Neural cell (in vitro differentiated cells): ENCODE measurements around the gene SLC1A2. TPM values are rescaled to one million over a fixed set of nuclear protein-coding genes. Genes with fewer than 3 reads are reported as not detected.

Experiments used
- H2AFZ ChIP-seq: fragments of 200-600, 300-800 bp; sonication (generic), shearing (Covaris generic); 2 replicates; pipeline ENCODE4 v1.6.0; 2014; ENCODE audit warnings: low read depth, mild to moderate bottlenecking, antibody characterized with exemption, low read length, moderate library complexity
- H3F3A ChIP-seq: fragments of 200-600 bp; shearing (Covaris generic); 2 replicates; pipeline ENCODE4 v1.6.1; 2016; ENCODE audit warnings: mild to moderate bottlenecking, moderate library complexity, mixed read lengths, antibody characterized with exemption, low read length; ENCODE audit not compliant: insufficient read depth, poor library complexity, severe bottlenecking
- H3K27ac ChIP-seq: fragments of 200-600, 300-800 bp; sonication (generic), shearing (Covaris generic); 2 replicates; pipeline ENCODE4 v1.5.1; 2014; ENCODE audit warnings: mild to moderate bottlenecking, low read length, moderate library complexity
- H3K27me3 ChIP-seq: fragments of 300-800, 200-600 bp; sonication (generic), shearing (Covaris generic); 2 replicates; pipeline ENCODE4 v1.6.0; 2014; ENCODE audit warnings: mild to moderate bottlenecking, low read depth, low read length, moderate library complexity; ENCODE audit not compliant: insufficient read depth
- H3K36me3 ChIP-seq: fragments of 300-800, 200-600 bp; sonication (generic), shearing (Covaris generic); 2 replicates; pipeline ENCODE4 v1.5.1; 2014; ENCODE audit warnings: mild to moderate bottlenecking, antibody characterized with exemption, low read length, moderate library complexity; ENCODE audit not compliant: insufficient read depth
- H3K4me2 ChIP-seq: fragments of 300-800, 200-600 bp; sonication (generic), shearing (Covaris generic); 2 replicates; pipeline ENCODE4 v1.6.0; 2014; ENCODE audit warnings: mild to moderate bottlenecking, low read length
- H3K4me3 ChIP-seq: fragments of 300-800, 200-600 bp; sonication (generic), shearing (Covaris generic); 2 replicates; pipeline ENCODE4 v1.5.1; 2014; ENCODE audit warnings: mild to moderate bottlenecking, low read length, moderate library complexity
- H3K79me2 ChIP-seq: fragments of 200-600 bp; shearing (Covaris generic); replicated peaks from 2 replicates; pipeline ENCODE4 v1.6.0; 2014; ENCODE audit warnings: mild to moderate bottlenecking, low read length, moderate library complexity; ENCODE audit not compliant: insufficient read depth
- H3K9ac ChIP-seq: fragments of 300-800, 200-600 bp; sonication (generic), shearing (Covaris generic); 2 replicates; pipeline ENCODE4 v1.6.1; 2016; ENCODE audit warnings: mild to moderate bottlenecking, low read length, mixed read lengths
- H3K9me2 ChIP-seq: fragments of 200-600 bp; shearing (Covaris generic); 2 replicates; pipeline ENCODE4 v1.6.1; 2016; ENCODE audit warnings: mild to moderate bottlenecking, low read length, mixed read lengths; ENCODE audit not compliant: insufficient read depth
- H3K9me3 ChIP-seq: fragments of 200-600, 300-800 bp; sonication (generic), shearing (Covaris generic); 2 replicates; pipeline ENCODE4 v1.6.1; 2016; ENCODE audit warnings: mild to moderate bottlenecking, mixed run types, low read length, moderate library complexity, mixed read lengths
- H4K20me1 ChIP-seq: fragments of 200-600 bp; shearing (Covaris generic); 2 replicates; pipeline ENCODE4 v1.6.1; 2016; ENCODE audit warnings: mild to moderate bottlenecking, mixed run types; ENCODE audit not compliant: insufficient read depth
- EP300 ChIP-seq: fragments of 450-650 bp; conservative IDR thresholded peaks from 2 replicates; pipeline ENCODE4 v1.6.1; 2014; ENCODE audit warnings: antibody characterized with exemption, mild to moderate bottlenecking, moderate library complexity; ENCODE audit not compliant: poor library complexity, severe bottlenecking
- EZH2 ChIP-seq: fragments of 200-600, 300-800 bp; shearing (Covaris generic), sonication (generic); IDR thresholded peaks from 2 replicates; pipeline ENCODE4 v1.6.1; 2014; ENCODE audit warnings: antibody characterized with exemption, low read length, borderline replicate concordance, mild to moderate bottlenecking; ENCODE audit not compliant: insufficient read depth, poor library complexity, severe bottlenecking
- MXI1 ChIP-seq: fragments of 450-650 bp; conservative IDR thresholded peaks from 2 replicates; pipeline ENCODE4 v1.6.1; 2014; ENCODE audit warnings: antibody characterized with exemption, mild to moderate bottlenecking; ENCODE audit not compliant: poor library complexity, severe bottlenecking
- POLR2AphosphoS5 ChIP-seq: IDR thresholded peaks from 2 replicates; pipeline ENCODE4 v1.6.1; 2012
- RAD21 ChIP-seq: fragments of 450-650 bp; conservative IDR thresholded peaks from 2 replicates; pipeline ENCODE4 v1.6.1; 2014; ENCODE audit warnings: antibody characterized with exemption, mild to moderate bottlenecking, moderate library complexity
- SMC3 ChIP-seq: fragments of 450-650 bp; conservative IDR thresholded peaks from 2 replicates; pipeline ENCODE4 v1.6.1; 2014; ENCODE audit warnings: antibody characterized with exemption, mild to moderate bottlenecking, moderate library complexity; ENCODE audit not compliant: poor library complexity
- TAF1 ChIP-seq: IDR thresholded peaks from 2 replicates; pipeline ENCODE4 v1.6.1; 2012; ENCODE audit warnings: low read depth
- polyA plus RNA-seq: library from polyadenylated mRNA; depleted of rRNA; stranded (reverse); fragments of >200 nt; gene quantifications from 2 replicates; pipeline ENCODE4 v1.2.3, GENCODE V29; 2014
- TF ChIP-seq, protein P1 (sequence below): fragments of 450-650 bp; IDR thresholded peaks from 2 replicates; pipeline ENCODE4 v1.5.1; 2014; ENCODE audit warnings: antibody characterized with exemption, mild to moderate bottlenecking, moderate library complexity; ENCODE audit not compliant: poor library complexity, severe bottlenecking
- TF ChIP-seq, protein P2 (sequence below): IDR thresholded peaks from 2 replicates; pipeline ENCODE4 v1.6.1; 2012; ENCODE audit warnings: borderline replicate concordance

SLC1A2 gene
- polyA plus RNA-seq, 1 donor from 2014 or later, result 134 TPM

DNA sequence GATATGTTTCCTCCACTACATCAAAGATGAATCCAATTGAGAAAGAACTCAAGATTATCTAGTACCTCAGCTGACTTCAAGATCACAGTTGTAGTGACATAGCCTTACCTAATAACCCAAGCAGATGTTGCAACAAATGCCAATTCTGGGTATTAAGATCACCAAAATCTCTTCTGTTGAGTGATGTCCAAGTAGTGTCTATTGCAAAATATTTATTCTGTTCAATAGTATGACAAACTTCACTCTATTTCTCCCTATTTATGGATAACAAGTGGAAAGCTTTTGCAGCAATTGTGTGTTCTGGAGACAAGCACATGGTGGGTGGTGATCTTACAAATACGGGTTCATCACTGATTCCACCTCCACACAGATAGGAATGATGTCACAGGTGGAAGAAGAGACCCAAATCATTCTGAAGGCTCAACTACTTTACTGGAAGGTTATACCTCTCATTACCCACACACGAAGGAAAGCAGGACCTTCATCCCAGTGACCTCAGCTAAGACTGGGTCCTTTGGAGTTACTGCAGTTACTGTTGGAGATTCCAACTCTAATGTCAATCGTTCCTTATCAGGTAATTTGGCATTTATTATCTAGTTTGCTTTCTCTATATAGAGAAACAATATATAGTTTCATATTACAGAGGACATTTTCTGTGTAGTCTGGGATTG is 208.3 kb downstream of the SLC1A2 start:
- H3K27me3 ChIP-seq, result no peaks in the 10 kb centered on the region
- H3K4me2 ChIP-seq, result no peak overlapping the region
- H3F3A ChIP-seq, result no peaks in the 10 kb centered on the region
- no peaks in the 10 kb centered on the region for H3K9me2 ChIP-seq
- H3K36me3 ChIP-seq, result no peaks in the 10 kb centered on the region
- no peak overlapping the region for H3K4me3 ChIP-seq
- H3K79me2 ChIP-seq, result no peaks in the 10 kb centered on the region
- H2AFZ ChIP-seq, result no peak overlapping the region
- H4K20me1 ChIP-seq, result no peaks in the 10 kb centered on the region
- TF ChIP-seq EZH2 (no peak), MXI1 (no peak), POLR2AphosphoS5 (no peak), TAF1 (no peak), SMC3 (no peak), EP300 (no peak)
- TF ChIP-seq, protein P1, sequence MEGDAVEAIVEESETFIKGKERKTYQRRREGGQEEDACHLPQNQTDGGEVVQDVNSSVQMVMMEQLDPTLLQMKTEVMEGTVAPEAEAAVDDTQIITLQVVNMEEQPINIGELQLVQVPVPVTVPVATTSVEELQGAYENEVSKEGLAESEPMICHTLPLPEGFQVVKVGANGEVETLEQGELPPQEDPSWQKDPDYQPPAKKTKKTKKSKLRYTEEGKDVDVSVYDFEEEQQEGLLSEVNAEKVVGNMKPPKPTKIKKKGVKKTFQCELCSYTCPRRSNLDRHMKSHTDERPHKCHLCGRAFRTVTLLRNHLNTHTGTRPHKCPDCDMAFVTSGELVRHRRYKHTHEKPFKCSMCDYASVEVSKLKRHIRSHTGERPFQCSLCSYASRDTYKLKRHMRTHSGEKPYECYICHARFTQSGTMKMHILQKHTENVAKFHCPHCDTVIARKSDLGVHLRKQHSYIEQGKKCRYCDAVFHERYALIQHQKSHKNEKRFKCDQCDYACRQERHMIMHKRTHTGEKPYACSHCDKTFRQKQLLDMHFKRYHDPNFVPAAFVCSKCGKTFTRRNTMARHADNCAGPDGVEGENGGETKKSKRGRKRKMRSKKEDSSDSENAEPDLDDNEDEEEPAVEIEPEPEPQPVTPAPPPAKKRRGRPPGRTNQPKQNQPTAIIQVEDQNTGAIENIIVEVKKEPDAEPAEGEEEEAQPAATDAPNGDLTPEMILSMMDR, result no peak
- H3K27ac ChIP-seq, result no peak overlapping the region
- no peak overlapping the region for H3K9ac ChIP-seq
- H3K9me3 ChIP-seq, result no peaks in the 10 kb centered on the region

DNA sequence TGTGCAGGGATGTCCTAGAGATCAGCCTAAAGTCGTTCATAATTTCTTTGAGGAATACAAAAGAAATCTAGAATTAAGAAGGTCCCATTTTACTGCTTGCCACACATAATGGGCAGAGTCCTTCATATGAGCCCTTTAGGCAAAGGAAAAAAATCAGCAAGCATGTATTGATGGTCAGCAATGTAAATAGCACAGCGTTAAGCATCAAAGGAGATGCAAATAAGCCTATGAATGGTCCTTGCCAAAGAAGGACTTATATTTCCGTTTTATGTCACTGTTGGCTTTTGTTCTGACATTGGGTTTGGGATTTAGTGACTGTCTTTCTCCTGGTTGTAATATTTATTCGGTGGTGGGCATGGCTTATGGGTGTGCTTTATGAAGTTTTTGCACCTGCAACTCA is 210.6 kb downstream of the SLC1A2 start:
- no peak for TF ChIP-seq SMC3
- no peaks in the 10 kb centered on the region for H3K79me2 ChIP-seq

GRCh38 chr11:35207471-35208403 is 211.6 kb downstream of the SLC1A2 start:
- H3K9me3 ChIP-seq, result no peaks in the 10 kb centered on the region
- no peaks in the 10 kb centered on the region for H3K27me3 ChIP-seq
- no peaks in the 10 kb centered on the region for H3K79me2 ChIP-seq
- H2AFZ ChIP-seq, result no peak overlapping the region
- no peaks in the 10 kb centered on the region for H3F3A ChIP-seq
- no peak overlapping the region for H3K27ac ChIP-seq
- no peak overlapping the region for H3K9ac ChIP-seq
- H3K4me2 ChIP-seq, result no peak overlapping the region
- H3K36me3 ChIP-seq, result no peaks in the 10 kb centered on the region
- no peak overlapping the region for H3K4me3 ChIP-seq
- TF ChIP-seq, protein P1, result no peak
- TF ChIP-seq RAD21 (no peak), TAF1 (no peak), POLR2AphosphoS5 (no peak), SMC3 (no peak), EZH2 (no peak)
- TF ChIP-seq, protein P2, sequence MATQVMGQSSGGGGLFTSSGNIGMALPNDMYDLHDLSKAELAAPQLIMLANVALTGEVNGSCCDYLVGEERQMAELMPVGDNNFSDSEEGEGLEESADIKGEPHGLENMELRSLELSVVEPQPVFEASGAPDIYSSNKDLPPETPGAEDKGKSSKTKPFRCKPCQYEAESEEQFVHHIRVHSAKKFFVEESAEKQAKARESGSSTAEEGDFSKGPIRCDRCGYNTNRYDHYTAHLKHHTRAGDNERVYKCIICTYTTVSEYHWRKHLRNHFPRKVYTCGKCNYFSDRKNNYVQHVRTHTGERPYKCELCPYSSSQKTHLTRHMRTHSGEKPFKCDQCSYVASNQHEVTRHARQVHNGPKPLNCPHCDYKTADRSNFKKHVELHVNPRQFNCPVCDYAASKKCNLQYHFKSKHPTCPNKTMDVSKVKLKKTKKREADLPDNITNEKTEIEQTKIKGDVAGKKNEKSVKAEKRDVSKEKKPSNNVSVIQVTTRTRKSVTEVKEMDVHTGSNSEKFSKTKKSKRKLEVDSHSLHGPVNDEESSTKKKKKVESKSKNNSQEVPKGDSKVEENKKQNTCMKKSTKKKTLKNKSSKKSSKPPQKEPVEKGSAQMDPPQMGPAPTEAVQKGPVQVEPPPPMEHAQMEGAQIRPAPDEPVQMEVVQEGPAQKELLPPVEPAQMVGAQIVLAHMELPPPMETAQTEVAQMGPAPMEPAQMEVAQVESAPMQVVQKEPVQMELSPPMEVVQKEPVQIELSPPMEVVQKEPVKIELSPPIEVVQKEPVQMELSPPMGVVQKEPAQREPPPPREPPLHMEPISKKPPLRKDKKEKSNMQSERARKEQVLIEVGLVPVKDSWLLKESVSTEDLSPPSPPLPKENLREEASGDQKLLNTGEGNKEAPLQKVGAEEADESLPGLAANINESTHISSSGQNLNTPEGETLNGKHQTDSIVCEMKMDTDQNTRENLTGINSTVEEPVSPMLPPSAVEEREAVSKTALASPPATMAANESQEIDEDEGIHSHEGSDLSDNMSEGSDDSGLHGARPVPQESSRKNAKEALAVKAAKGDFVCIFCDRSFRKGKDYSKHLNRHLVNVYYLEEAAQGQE, result no peak
- H4K20me1 ChIP-seq, result no peaks in the 10 kb centered on the region
- no peaks in the 10 kb centered on the region for H3K9me2 ChIP-seq

More for the DNA sequence above, 210.6 kb downstream of the SLC1A2 start:
- H3K36me3 ChIP-seq, result no peaks in the 10 kb centered on the region
- H3K9me3 ChIP-seq, result no peaks in the 10 kb centered on the region
- H3K9ac ChIP-seq, result no peak overlapping the region
- H4K20me1 ChIP-seq, result no peaks in the 10 kb centered on the region
- no peak overlapping the region for H3K27ac ChIP-seq
- no peak overlapping the region for H3K4me3 ChIP-seq
- H3K27me3 ChIP-seq, result no peaks in the 10 kb centered on the region
- no peak overlapping the region for H2AFZ ChIP-seq
- H3F3A ChIP-seq, result no peaks in the 10 kb centered on the region
- H3K4me2 ChIP-seq, result no peak overlapping the region
- no peaks in the 10 kb centered on the region for H3K9me2 ChIP-seq
